ENCODE results near the gene PCDH9.

The PCDH9 gene

GRCh38 chr13:66962953-66963352 lies 267.2 kb downstream of the PCDH9 start:
- no peak for DNase-seq

- DNase-seq: no peak
Observed at GRCh38 chr13:66958611-66959010, 271.5 kb downstream of the PCDH9 start.

GRCh38 chr13:66952507-66952906 lies 277.6 kb downstream of the PCDH9 start:
- no peak for DNase-seq

- no peak for DNase-seq
Observed at GRCh38 chr13:66951426-66951825, 278.7 kb downstream of the PCDH9 start.

GRCh38 chr13:66950666-66951065 lies 279.5 kb downstream of the PCDH9 start:
- no peak for DNase-seq

DNA sequence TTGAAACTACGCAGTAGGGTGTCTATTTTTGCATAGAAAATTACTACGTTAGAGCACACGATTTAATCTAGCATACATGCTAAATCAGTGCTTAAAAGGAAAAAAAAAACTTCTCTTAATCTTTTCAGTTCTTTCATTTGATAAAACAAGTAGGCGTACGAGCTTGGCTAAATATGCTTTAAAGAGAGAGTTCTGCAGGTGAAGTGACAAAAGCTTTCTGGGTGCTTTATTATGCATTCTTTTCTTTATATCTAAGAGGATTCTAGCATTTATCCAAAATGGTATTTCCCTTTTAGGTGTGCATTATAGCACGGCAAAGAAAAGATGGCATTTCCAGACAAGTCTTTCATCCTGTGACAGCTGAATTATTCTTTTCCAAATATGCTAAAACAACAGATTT lies 281.2 kb downstream of the PCDH9 start:
- no peak for DNase-seq

GRCh38 chr13:66943530-66943929 lies 286.6 kb downstream of the PCDH9 start:
- DNase-seq: no peak

DNA sequence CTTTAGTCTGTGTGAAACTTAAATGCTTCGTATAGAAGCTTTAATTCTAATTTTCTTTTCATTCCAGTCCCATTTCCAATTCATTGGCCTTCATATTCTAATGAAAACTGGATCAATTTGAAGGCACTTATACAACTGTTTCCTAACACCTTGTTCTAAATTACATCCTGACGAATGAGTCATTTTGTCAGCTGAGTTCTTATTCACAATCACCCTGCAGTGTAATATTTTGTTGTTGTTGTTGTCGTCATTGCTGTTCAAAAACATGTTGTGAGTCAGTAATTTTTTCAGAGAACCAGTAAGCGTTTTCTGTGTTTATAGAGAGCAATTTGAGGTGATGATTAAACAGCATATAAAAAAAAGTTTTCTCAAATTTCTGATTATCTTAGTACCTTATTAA lies 290.0 kb downstream of the PCDH9 start:
- DNase-seq: no peak

DNA sequence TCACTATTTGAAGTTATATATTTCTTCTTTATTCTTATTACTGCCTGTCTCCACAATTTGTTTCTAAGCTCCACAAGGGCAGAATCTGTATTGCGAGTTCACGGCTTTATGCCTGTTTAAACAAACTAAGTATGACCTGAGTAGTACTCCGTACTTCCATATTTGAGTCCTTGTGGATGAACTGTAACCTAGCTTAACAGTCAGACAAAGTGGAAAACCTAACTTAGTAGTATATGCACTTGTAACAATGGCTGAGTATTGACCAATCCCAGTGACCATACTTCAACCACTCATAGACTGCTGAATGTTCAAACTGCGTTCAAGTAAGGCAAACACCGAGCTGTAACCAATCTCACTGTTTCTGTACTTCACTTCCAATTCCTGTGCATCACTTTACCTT lies 292.7 kb downstream of the PCDH9 start:
- DNase-seq: no peak

DNA sequence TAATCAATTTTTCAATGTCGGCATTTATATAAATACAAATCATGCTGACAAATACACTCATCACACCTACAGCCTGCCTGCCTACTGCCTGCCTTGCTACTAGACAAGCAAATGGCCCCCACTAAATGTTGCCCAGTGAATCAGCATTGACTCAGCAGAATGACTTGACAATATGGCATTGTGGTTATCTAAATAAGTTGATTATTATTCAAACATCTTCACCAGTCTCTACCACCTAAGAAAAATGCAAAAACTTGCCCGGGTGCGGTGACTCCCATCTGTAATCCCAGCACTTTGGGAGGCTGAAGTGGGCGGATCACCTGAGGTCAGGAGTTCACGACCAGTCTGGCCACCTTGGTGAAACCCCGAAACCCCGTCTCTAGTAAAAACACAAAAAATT lies 296.1 kb downstream of the PCDH9 start:
- DNase-seq: no peak

GRCh38 chr13:66933527-66933926 lies 296.6 kb downstream of the PCDH9 start:
- no peak for DNase-seq

GRCh38 chr13:66927562-66927961 lies 302.6 kb downstream of the PCDH9 start:
- DNase-seq: no peak

DNA sequence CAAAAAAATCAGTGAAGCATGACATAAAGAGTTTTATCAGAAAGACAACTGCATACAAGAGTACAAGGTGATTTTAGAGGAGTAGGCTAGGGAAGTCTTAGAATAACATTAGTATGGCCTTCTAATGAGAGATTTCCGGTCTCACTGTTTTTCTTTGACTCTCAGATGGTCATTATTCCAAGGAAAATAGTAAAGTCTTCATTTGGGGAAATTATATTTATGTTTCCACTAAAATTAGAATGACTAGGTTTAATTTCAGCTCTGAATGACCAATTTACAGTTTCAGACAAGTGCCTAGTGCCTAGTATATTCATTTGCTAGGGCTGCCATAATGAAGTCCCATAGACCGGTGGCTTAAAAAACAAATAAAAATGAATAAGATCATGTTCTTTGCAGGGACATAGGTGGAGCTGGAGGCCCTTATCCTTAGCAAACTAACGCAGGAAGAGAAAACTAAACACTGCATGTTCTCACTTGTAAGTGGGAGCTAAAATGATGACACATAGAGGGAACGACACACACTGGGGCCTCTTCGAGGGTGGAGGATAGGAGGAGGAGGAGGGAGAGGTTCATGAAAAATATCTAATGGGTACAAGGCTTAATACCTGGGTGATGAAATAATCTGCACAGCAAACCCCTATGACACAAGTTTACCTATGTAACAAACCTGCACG lies 303.1 kb downstream of the PCDH9 start:
- no peak for DNase-seq

GRCh38 chr13:66926200-66926850 lies 303.8 kb downstream of the PCDH9 start:
- no peak for DNase-seq

DNA sequence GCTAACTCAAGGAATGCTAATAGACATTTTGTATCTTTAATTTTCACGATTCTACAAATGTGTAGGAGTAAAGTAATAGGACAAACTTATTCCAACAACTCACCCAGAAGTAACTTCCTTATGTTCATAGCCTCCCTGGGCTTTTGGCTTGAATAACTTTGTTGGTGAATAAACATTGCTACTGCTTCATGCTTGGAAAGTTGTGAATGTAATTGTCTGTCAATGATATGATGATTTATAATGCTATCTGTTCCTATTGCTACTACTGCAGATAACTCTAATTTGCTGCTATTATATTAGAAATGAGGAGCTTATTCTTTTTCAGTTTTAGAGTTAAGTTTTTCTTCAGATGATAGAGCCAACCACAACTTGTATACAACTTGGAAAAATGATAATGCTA lies 307.7 kb downstream of the PCDH9 start:
- no peak for DNase-seq

GRCh38 chr13:66921437-66921836 lies 308.7 kb downstream of the PCDH9 start:
- no peak for DNase-seq

DNA sequence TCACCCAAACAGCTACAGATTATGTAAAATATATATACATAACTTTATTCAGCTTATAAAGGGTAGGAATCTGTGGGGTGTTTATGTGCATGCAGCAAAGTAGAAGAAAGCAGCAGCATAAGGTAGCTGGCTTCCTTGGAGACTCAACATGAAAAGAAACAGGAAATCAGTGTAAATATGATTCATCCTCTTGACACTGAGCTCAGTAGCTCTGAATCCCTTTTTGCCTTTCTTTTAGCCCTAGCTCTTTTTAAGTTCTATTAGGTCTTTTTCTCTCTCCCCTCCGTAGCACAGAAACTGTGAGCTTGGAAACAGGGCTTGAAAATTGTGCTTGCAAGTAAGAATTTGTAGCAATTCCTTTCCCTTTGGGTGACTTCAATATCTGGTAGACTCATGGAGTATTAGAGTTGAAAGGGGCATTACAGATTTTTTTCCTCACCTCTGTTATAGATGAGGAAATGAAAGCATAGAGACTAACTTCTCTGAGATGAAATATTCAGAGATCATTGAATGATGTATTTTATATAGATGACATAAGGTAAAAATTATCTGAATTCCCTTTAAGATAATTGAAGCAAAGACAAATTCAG lies 314.4 kb downstream of the PCDH9 start:
- DNase-seq: no peak

- no peak for DNase-seq
Observed at GRCh38 chr13:66914155-66914554, 316.0 kb downstream of the PCDH9 start.

DNA sequence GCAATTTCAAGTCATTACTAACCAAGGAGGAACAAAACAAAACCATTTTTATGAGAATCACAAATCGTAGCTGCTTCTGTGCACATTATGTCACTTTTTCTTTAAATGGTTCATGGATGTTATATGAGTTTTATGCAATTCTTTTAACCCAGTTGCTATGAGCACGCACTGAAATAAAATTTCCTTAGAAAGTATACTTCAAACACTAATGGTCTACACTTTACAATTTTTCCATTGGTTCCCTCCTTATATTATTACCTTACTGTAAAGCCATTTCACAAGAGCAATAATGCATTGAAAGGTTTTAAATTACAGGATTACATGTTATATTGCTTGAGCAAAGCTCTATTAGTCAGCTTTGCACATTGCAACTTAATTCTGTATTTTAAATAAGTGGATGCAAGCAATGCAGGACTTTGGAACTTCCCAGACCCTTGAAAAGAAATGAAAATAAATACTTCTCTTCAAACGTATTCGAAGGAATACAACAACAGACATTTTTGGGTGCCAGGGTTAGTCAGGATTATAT lies 318.7 kb downstream of the PCDH9 start:
- no peak for DNase-seq

GRCh38 chr13:66899955-66900354 lies 330.2 kb downstream of the PCDH9 start:
- DNase-seq: no peak

DNA sequence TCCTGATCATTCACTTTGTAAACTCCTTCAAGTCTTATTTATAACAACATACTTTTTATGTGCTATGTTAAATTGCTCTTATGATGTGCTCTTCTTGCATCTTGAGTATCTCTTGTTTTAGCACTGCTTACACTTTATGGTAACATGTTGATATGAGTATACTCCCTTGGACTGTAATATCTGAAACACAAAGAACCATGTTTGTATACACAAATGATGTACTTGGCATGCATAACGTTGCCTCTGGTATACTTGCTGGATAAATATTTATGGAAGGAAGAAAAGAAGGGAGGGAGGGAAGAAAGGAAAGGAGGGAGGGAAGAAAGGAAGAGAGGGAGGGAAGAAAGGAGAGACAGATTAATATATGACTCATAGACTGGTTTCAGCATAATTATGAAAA lies 333.2 kb downstream of the PCDH9 start:
- DNase-seq: no peak

DNA sequence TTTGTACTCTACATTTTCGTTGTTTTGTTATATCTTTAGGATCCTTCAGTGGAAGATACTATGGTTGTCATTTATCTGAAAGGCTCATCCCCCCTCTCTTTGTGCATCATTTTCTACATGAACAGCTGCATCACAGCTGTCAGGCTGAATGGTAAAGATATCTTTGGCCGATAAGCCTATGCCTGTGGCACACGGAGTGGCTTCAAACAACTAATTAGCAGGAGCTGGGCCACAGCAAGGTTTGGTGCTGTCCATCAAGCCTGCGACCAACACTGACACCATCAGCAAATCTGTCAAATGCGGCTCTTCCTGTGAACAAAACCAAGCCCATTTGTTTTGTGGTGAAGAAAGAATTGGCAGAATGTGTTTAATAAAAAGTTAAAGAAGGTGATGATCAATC lies 334.4 kb downstream of the PCDH9 start:
- no peak for DNase-seq

GRCh38 chr13:66895320-66895719 lies 334.8 kb downstream of the PCDH9 start:
- no peak for DNase-seq

GRCh38 chr13:66888698-66889097 lies 341.4 kb downstream of the PCDH9 start:
- no peak for DNase-seq
